Measurements from ENCODE around the gene ALPK3. TPM values are rescaled to one million over a fixed set of nuclear protein-coding genes. Genes with fewer than 3 reads are reported as not detected.

ALPK3 gene
- total RNA-seq, 1 experiment from 2014 or later = 2.0 TPM

DNA sequence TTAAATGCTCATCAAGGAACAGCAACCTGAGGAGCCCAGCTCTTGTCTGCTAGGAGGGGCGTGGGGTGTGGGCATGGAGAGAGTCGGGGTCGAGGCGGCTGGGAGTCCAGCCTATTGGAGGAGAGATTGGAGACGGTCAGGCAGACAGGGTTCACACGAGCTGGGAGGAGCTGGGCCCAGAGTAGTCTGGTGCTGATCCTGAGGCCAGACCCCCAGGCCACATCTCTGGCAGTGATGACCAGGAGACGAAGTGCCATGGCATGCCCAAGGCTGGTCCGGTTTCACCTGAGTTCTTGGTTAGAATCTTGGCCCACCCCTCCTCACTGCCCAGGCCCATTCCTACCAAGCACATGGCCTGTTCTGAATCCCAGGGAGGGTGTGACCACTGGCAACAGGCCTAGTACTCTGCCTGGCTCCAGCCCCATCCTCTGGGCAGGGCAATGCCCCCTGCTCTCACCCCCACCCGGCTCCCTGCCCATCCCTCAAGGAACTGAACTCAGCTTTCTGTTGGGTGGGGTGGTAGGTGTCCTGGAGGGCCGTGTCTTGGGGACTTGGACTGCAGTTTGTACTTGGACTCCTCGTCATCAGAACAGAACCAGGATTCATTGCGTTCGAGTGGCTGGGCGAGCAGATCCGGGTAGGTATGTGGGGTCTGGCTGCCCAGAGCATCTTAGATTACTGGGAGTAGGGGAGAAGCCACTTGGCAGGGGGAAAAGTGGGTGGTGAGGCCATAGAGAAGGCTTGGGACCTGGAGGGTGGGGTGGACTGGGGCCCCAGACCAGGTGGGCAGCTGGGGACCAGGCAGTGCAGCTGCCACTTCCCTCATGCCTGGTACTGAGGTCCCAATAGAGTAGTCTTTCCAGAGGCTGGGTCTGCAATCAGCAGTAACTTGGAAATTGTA is 88.1 kb downstream of the ALPK3 start:
- DNase-seq (ENCODE audit: low read depth, low spot score) (no peak), ATAC-seq (no peak)
- no peak overlapping the region for H2AFZ ChIP-seq (ENCODE audit: low read depth, low read length, poor library complexity, severe bottlenecking)
- no peaks in the 10 kb centered on the region for H3K27me3 ChIP-seq (ENCODE audit: insufficient read depth, low read length)
- H3K4me2 ChIP-seq (ENCODE audit: low read length) = no peak overlapping the region
- no peaks in the 10 kb centered on the region for H3K79me2 ChIP-seq (ENCODE audit: insufficient read depth, low read length)
- no peaks in the 10 kb centered on the region for H3K9me2 ChIP-seq (ENCODE audit: insufficient read depth)
- RAD21 ChIA-PET (ENCODE audit: low non-redundant PET in 1 of 2, low total read pairs in 2 of 2, uncharacterized antibody in 2 of 2, unreplicated experiment in 2 of 2) = no interaction called here
- TF ChIP-seq TCF7L2 (IDR thresholded peaks at IDR 0.05; ENCODE audit: borderline replicate concordance, extremely low read depth, insufficient read depth, insufficient read length) (no peak), ZFX (IDR thresholded peaks at IDR 0.05) (no peak), ZNF274 (IDR thresholded peaks at IDR 0.05; ENCODE audit: low read depth, low read length) (no peak), EGR1 (IDR thresholded peaks at IDR 0.05; ENCODE audit: low read depth) (no peak), SRF (IDR thresholded peaks at IDR 0.05; ENCODE audit: low read depth) (no peak), CBX3 (IDR thresholded peaks at IDR 0.05; ENCODE audit: low read depth) (no peak), EZH2phosphoT487 (IDR thresholded peaks at IDR 0.05; ENCODE audit: borderline replicate concordance) (no peak), SIN3A (IDR thresholded peaks at IDR 0.05; ENCODE audit: low read depth) (no peak)
- TF ChIP-seq, protein P1, sequence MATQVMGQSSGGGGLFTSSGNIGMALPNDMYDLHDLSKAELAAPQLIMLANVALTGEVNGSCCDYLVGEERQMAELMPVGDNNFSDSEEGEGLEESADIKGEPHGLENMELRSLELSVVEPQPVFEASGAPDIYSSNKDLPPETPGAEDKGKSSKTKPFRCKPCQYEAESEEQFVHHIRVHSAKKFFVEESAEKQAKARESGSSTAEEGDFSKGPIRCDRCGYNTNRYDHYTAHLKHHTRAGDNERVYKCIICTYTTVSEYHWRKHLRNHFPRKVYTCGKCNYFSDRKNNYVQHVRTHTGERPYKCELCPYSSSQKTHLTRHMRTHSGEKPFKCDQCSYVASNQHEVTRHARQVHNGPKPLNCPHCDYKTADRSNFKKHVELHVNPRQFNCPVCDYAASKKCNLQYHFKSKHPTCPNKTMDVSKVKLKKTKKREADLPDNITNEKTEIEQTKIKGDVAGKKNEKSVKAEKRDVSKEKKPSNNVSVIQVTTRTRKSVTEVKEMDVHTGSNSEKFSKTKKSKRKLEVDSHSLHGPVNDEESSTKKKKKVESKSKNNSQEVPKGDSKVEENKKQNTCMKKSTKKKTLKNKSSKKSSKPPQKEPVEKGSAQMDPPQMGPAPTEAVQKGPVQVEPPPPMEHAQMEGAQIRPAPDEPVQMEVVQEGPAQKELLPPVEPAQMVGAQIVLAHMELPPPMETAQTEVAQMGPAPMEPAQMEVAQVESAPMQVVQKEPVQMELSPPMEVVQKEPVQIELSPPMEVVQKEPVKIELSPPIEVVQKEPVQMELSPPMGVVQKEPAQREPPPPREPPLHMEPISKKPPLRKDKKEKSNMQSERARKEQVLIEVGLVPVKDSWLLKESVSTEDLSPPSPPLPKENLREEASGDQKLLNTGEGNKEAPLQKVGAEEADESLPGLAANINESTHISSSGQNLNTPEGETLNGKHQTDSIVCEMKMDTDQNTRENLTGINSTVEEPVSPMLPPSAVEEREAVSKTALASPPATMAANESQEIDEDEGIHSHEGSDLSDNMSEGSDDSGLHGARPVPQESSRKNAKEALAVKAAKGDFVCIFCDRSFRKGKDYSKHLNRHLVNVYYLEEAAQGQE (IDR thresholded peaks at IDR 0.05; ENCODE audit: low read depth) = no peak
- TF ChIP-seq, protein P2, sequence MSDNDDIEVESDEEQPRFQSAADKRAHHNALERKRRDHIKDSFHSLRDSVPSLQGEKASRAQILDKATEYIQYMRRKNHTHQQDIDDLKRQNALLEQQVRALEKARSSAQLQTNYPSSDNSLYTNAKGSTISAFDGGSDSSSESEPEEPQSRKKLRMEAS (IDR thresholded peaks at IDR 0.05) = no peak
- TF ChIP-seq, protein P3, sequence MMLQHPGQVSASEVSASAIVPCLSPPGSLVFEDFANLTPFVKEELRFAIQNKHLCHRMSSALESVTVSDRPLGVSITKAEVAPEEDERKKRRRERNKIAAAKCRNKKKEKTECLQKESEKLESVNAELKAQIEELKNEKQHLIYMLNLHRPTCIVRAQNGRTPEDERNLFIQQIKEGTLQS (IDR thresholded peaks at IDR 0.05) = no peak
- no peaks in the 10 kb centered on the region for H3K4me1 ChIP-seq (ENCODE audit: control insufficient read depth in 1 of 2, insufficient read depth in 2 of 2, low read length in 2 of 2)
- CTCF ChIA-PET = no interaction called here
- H3K9ac ChIP-seq (ENCODE audit: low read length) = no peak overlapping the region
- no TSS peak for BruUV-seq (replicated peaks)
- H3K4me3 ChIP-seq (replicated peaks in 1 of 2; ENCODE audit: low read depth in 1 of 2, low read length in 2 of 2) = no peak overlapping the region
- no peaks in the 10 kb centered on the region for H3K36me3 ChIP-seq (ENCODE audit: control insufficient read depth in 1 of 2, insufficient read depth in 2 of 2, low read length in 2 of 2)
- POLR2A ChIA-PET = no interaction called here
- intact Hi-C loops (cut with micrococcal nuclease) = no loop called here
- H4K20me1 ChIP-seq (ENCODE audit: insufficient read depth) = no peaks in the 10 kb centered on the region
- H3K27ac ChIP-seq (ENCODE audit: low read depth, low read length) = no peak overlapping the region
- H3K9me3 ChIP-seq (ENCODE audit: control insufficient read depth in 1 of 2, insufficient read depth in 1 of 2, low read depth in 1 of 2, low read length in 2 of 2) = no peaks in the 10 kb centered on the region
